Right cardiac atrium (tissue), 5 donors: ENCODE results near the gene AGAP1. TPM values are rescaled to one million over a fixed set of nuclear protein-coding genes. Genes with fewer than 3 reads are reported as not detected.

Experiments used
- ATAC-seq, 2 donors: fragments of 200-7000 bp; cut with Tn5 transposase; one replicate each; pipeline versions ENCODE4 v1.8.0 to v1.9.1; 2020; ENCODE audit warnings: moderate library complexity in 2 of 2, mild to moderate bottlenecking in 1 of 2
- DNase-seq, 3 donors: peaks; one replicate each; pipeline ENCODE4 v3.0.0-alpha.2; 2020
- H3K27ac ChIP-seq: one replicate; pipeline ENCODE4 v1.5.1; 2013; ENCODE audit warnings: mild to moderate bottlenecking, low read length, control low read depth, moderate library complexity
- H3K27me3 ChIP-seq: one replicate; pipeline ENCODE4 v1.6.1; 2013; ENCODE audit not compliant: control insufficient read depth, insufficient read depth
- H3K4me1 ChIP-seq: one replicate; pipeline ENCODE4 v1.6.1; 2013; ENCODE audit warnings: low read length; ENCODE audit not compliant: control insufficient read depth, insufficient read depth
- H3K4me3 ChIP-seq: one replicate; pipeline ENCODE4 v1.5.1; 2013; ENCODE audit warnings: low read length, control low read depth
- H3K9me3 ChIP-seq: one replicate; pipeline ENCODE4 v1.6.1; 2013; ENCODE audit warnings: low read length; ENCODE audit not compliant: control insufficient read depth
- WGBS: extraction: QIAGEN DNeasy Blood & Tissue Kit; methylation state at CpG from one replicate; pipeline ENCODE4 v1.1.7; 2013; 5-methylcytosine and 5-hydroxymethylcytosine counted together
- intact Hi-C, 4 donors: fragments of 100-400 bp; cut with DNase I; formaldehyde crosslinking; loops; one replicate each; pipeline versions ENCODE4 v1.11.0 to v1.14.0; 2022 to 2023
- polyA plus RNA-seq: library from polyadenylated mRNA; stranded (reverse); fragments of 200-250 nt; gene quantifications from one replicate; pipeline ENCODE4 v1.2.3, GENCODE V29; 2013
- total RNA-seq, 4 donors: library from RNA; stranded (reverse); fragmentation: NEBNext Ultra II Directional; extraction: Animal tissue kit (Norgen Biotek cat#: 25700); gene quantifications; one replicate each; pipeline ENCODE4 v1.2.1, GENCODE V29; 2021
- donor health status: healthy with polysubstance abuse.
- donor health status: DM: no; HTN: yes; CAD: no.
- donor health status: DM: no; HTN: no; CAD: no.
- donor health status: DM: no; HTN: yes; CAD: no; lungs with severe emphysema.
- donor health status: DM: yes; HTN: yes; CAD: no.

AGAP1 gene
- total and polyA plus RNA-seq, 5 donors, result 10.5 to 25.3 (median 22.6) TPM

GRCh38 chr2:236173036-236173728 lies 679.3 kb downstream of the AGAP1 start:
- Histone ChIP-seq H3K27me3 (no peaks in the 10 kb centered on the region), H3K27ac (no peak overlapping the region), H3K4me1 (no peaks in the 10 kb centered on the region), H3K9me3 (no peaks in the 10 kb centered on the region), H3K4me3 (no peak overlapping the region)
- ATAC-seq (no peak), DNase-seq (no peak)
- WGBS, result 5% methylated on average over 62 of the region's 62 CpGs
- intact Hi-C loops, result loop anchor here in 1 of 4 donors (10.0 kb wide), 1 partner anchor 368 kb away; no protein-coding TSS in a partner anchor

- WGBS, result 13% methylated on average over 23 of the region's 23 CpGs
- Histone ChIP-seq H3K4me3 (no peak overlapping the region), H3K27me3 (no peaks in the 10 kb centered on the region), H3K4me1 (no peaks in the 10 kb centered on the region), H3K27ac (no peak overlapping the region), H3K9me3 (no peaks in the 10 kb centered on the region)
- ATAC-seq (no peak), DNase-seq (peak in 1 of 3 donors; percentile 41)
- intact Hi-C loops, result loop anchor here in 1 of 4 donors (10.0 kb wide), 1 partner anchor 369 kb away; no protein-coding TSS in a partner anchor
Observed at GRCh38 chr2:236173729-236174607, 680.1 kb downstream of the AGAP1 start.

- Histone ChIP-seq H3K27me3 (no peaks in the 10 kb centered on the region), H3K4me1 (no peaks in the 10 kb centered on the region), H3K9me3 (no peaks in the 10 kb centered on the region), H3K4me3 (no peak overlapping the region), H3K27ac (no peak overlapping the region)
- DNase-seq, result no peak
- no peak for ATAC-seq
- intact Hi-C loops, result loop anchor here in 3 of 4 donors (5.0 to 10.0 kb wide), 3 partner anchors 371 to 408 kb away; no protein-coding TSS in a partner anchor
- WGBS, result 59% methylated on average over 6 of the region's 6 CpGs
Observed at GRCh38 chr2:236175548-236176150, 681.8 kb downstream of the AGAP1 start.

GRCh38 chr2:236176417-236176816 lies 682.6 kb downstream of the AGAP1 start:
- Histone ChIP-seq H3K9me3 (no peaks in the 10 kb centered on the region), H3K4me1 (no peaks in the 10 kb centered on the region), H3K27ac (no peak overlapping the region), H3K27me3 (no peaks in the 10 kb centered on the region), H3K4me3 (no peak overlapping the region)
- intact Hi-C loops, result loop anchor here in 3 of 4 donors (5.0 to 10.0 kb wide), 3 partner anchors 372 to 409 kb away; no protein-coding TSS in a partner anchor
- 16% methylated on average over 7 of the region's 7 CpGs for WGBS
- no peak for ATAC-seq
- DNase-seq, result no peak

- 52% methylated on average over 21 of the region's 21 CpGs for WGBS
- Histone ChIP-seq H3K27ac (no peak overlapping the region), H3K4me1 (no peaks in the 10 kb centered on the region), H3K9me3 (no peaks in the 10 kb centered on the region), H3K27me3 (no peaks in the 10 kb centered on the region), H3K4me3 (no peak overlapping the region)
- intact Hi-C loops, result loop anchor here in 3 of 4 donors (5.0 to 10.0 kb wide), 3 partner anchors 372 to 410 kb away; no protein-coding TSS in a partner anchor
- DNase-seq (no peak), ATAC-seq (no peak)
Observed at GRCh38 chr2:236176951-236177350, 683.1 kb downstream of the AGAP1 start.

GRCh38 chr2:236177604-236177966 lies 683.7 kb downstream of the AGAP1 start:
- ATAC-seq (peak; percentile 47 to 74), DNase-seq (peak; percentile 45 to 78 (median 71))
- Histone ChIP-seq H3K4me3 (no peak overlapping the region), H3K4me1 (no peaks in the 10 kb centered on the region), H3K9me3 (no peaks in the 10 kb centered on the region), H3K27me3 (no peaks in the 10 kb centered on the region), H3K27ac (no peak overlapping the region)
- WGBS, result 10% methylated on average over 20 of the region's 20 CpGs
- intact Hi-C loops, result loop anchor here in 3 of 4 donors (5.0 to 10.0 kb wide), 3 partner anchors 373 to 410 kb away; no protein-coding TSS in a partner anchor

GRCh38 chr2:236177967-236178889 lies 684.4 kb downstream of the AGAP1 start:
- Histone ChIP-seq H3K4me3 (peak overlapping the region; percentile 17), H3K4me1 (no peaks in the 10 kb centered on the region), H3K27ac (no peak overlapping the region), H3K27me3 (no peaks in the 10 kb centered on the region), H3K9me3 (no peaks in the 10 kb centered on the region)
- WGBS, result 3% methylated on average over 65 of the region's 65 CpGs
- intact Hi-C loops, result loop anchor here in 3 of 4 donors (5.0 to 10.0 kb wide), 3 partner anchors 373 to 411 kb away; no protein-coding TSS in a partner anchor
- DNase-seq, result peak; percentile 54 to 83 (median 83)
- peak; percentile 62 to 77 for ATAC-seq

GRCh38 chr2:236178890-236179235 lies 685.0 kb downstream of the AGAP1 start:
- no peak overlapping the region for H3K4me3 ChIP-seq
- DNase-seq (no peak), ATAC-seq (no peak)
- H3K27ac ChIP-seq, result no peak overlapping the region
- no peaks in the 10 kb centered on the region for H3K4me1 ChIP-seq
- no peaks in the 10 kb centered on the region for H3K9me3 ChIP-seq
- 4% methylated on average over 15 of the region's 15 CpGs for WGBS
- intact Hi-C loops, result loop anchor here in 3 of 4 donors (5.0 to 10.0 kb wide), 3 partner anchors 374 to 412 kb away; no protein-coding TSS in a partner anchor
- H3K27me3 ChIP-seq, result no peaks in the 10 kb centered on the region

- intact Hi-C loops, result loop anchor here (5.0 to 10.0 kb wide), 5 partner anchors 375 to 412 kb away; no protein-coding TSS in a partner anchor
- H3K9me3 ChIP-seq, result no peaks in the 10 kb centered on the region
- H3K27ac ChIP-seq, result no peak overlapping the region
- ATAC-seq, result no peak
- no peak overlapping the region for H3K4me3 ChIP-seq
- no peaks in the 10 kb centered on the region for H3K27me3 ChIP-seq
- DNase-seq, result no peak
- 3% methylated on average over 59 of the region's 59 CpGs for WGBS
- no peaks in the 10 kb centered on the region for H3K4me1 ChIP-seq
Observed at GRCh38 chr2:236179236-236180075, 685.6 kb downstream of the AGAP1 start.
